Epithelial cell of proximal tubule (primary cell): ENCODE measurements around the gene ABHD10. TPM values are rescaled to one million over a fixed set of nuclear protein-coding genes. Genes with fewer than 3 reads are reported as not detected.
"Not testable (repeated sequence)": the region's sequence is repeated elsewhere in the genome, so short reads cannot be mapped to it uniquely, and the experiment has no call there.

Experiments
- DNase-seq: peaks from one replicate; pipeline ENCODE4 v3.0.0-alpha.2; 2011; ENCODE audit warnings: low read depth
- H3K4me3 ChIP-seq: 2 replicates; pipeline ENCODE4 v1.5.1; 2011; ENCODE audit warnings: low read depth, mild to moderate bottlenecking, low read length
- total RNA-seq: library from RNA; depleted of rRNA; stranded (reverse); fragments of >200 nt; gene quantifications from 2 replicates; pipeline ENCODE4 v1.2.3, GENCODE V29; 2015
- TF ChIP-seq, protein P1 (sequence below): conservative IDR thresholded peaks from 2 replicates; pipeline ENCODE4 v1.5.1; 2012; ENCODE audit warnings: low read depth, mild to moderate bottlenecking, low read length

ABHD10 gene
- total RNA-seq, 1 donor from 2014 or later: 18.2 TPM

DNA sequence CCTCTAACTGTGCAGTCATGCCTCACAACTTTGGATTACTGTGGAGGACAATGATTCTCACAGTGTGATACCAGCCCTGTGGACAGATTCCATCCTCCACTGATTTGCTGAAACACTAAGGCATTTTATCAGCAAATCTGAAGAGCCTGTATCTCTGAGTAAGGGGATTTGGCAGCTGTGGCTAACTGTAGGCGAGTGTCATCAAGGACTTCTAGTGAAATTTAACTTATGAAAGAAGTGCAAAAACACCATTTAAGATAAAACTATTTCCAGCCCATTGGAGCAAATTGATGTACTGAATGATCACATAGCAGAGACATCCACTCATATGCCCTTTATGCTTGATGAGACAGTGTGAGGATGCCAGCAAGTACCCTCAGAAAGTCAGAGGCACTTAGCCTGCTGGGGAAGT lies 41.9 kb downstream of the ABHD10 start:
- no peak overlapping the region for H3K4me3 ChIP-seq
- no peak for DNase-seq
- TF ChIP-seq, protein P1, sequence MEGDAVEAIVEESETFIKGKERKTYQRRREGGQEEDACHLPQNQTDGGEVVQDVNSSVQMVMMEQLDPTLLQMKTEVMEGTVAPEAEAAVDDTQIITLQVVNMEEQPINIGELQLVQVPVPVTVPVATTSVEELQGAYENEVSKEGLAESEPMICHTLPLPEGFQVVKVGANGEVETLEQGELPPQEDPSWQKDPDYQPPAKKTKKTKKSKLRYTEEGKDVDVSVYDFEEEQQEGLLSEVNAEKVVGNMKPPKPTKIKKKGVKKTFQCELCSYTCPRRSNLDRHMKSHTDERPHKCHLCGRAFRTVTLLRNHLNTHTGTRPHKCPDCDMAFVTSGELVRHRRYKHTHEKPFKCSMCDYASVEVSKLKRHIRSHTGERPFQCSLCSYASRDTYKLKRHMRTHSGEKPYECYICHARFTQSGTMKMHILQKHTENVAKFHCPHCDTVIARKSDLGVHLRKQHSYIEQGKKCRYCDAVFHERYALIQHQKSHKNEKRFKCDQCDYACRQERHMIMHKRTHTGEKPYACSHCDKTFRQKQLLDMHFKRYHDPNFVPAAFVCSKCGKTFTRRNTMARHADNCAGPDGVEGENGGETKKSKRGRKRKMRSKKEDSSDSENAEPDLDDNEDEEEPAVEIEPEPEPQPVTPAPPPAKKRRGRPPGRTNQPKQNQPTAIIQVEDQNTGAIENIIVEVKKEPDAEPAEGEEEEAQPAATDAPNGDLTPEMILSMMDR: no peak

DNA sequence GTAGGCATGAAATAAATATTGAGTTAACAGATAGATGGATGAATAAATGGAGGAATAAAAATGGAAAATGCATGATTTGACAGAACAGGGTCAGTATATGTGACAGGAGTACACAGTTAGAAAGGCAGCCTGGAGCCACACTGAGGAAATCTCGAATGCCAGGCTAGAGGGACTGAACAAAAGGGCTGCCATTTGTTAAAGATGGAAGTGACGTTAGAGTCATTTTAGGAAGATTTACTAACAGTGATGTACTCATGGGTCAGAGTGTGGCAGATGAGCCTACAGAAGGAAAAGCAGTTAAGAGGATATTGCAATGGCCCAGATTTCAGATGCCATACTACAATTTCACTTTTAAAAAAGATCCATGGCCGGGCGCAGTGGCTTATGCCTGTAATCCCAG lies 48.3 kb downstream of the ABHD10 start:
- H3K4me3 ChIP-seq: no peak overlapping the region
- no peak for DNase-seq
- TF ChIP-seq, protein P1: no peak

DNA sequence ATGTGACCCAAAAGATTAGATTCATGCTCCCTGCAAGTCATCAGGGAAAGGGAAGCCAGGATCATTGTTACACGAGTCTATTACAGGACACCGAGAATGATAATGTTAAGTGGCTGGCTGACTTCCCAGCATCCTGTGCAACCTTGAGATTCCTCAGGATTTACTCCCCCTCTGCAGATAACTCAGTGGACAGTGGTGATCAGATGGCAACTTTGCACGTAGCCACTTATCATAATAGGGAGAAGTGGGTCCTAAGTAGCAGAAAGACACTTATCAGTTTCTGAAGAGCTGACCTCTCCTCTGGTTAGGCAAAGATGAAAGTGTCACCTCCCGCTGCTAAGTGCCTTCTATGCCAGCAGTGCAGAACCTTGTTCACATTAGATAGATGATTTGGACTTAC lies 49.0 kb downstream of the ABHD10 start:
- DNase-seq: no peak

DNA sequence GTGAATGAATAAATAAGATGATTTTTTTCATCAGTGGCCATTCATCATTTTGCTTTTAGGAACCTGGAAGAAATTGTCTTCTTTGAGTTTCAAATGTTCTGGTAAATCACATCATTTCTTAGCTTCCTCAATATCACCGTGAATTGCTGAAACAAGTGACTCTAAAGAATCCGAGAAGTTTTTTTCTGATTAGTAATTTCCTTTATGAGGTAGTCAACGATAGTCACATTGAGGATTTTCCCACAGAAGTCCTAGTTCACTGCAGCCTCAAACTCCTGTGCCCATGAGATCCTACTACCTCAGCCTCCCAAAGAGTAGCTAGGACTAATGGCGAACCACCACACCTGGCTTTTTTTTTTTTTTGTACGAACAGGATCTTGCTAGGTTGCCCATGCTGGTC lies 52.1 kb downstream of the ABHD10 start:
- DNase-seq: no peak
- TF ChIP-seq, protein P1: no peak
- H3K4me3 ChIP-seq: no peak overlapping the region

More for the DNA sequence above, 49.0 kb downstream of the ABHD10 start:
- H3K4me3 ChIP-seq: no peak overlapping the region
- TF ChIP-seq, protein P1: no peak

DNA sequence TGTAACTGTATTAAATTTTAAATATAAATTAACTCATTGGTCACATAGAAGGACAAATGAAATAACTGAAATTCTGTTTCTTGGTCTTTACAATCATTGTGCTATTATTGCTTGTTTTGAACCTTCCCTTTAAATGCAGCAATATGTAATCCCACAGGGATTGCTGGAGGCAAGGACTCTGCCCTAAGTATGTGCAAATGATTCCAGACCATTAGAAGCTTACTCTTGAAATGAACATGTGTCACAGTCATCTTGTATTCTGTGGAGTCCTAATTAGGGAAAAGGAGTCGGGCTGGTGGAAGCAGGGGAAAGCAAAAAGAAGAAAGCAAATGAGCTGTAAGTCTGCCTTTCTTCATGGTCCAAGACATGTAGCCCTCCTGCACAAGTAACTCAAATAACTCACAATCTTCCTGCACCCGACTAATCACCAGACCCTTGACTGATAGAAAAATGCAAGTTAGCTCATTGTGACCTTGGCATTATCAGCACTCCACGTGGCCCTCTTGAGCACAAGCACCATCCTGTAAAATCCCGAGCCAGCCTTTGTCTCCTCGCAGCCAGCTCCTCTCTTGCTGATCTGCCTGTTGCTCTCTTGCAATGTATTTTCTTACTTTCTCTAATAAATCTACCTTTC lies 53.4 kb downstream of the ABHD10 start:
- TF ChIP-seq, protein P1: no peak
- no peak overlapping the region for H3K4me3 ChIP-seq
- DNase-seq: no peak

DNA sequence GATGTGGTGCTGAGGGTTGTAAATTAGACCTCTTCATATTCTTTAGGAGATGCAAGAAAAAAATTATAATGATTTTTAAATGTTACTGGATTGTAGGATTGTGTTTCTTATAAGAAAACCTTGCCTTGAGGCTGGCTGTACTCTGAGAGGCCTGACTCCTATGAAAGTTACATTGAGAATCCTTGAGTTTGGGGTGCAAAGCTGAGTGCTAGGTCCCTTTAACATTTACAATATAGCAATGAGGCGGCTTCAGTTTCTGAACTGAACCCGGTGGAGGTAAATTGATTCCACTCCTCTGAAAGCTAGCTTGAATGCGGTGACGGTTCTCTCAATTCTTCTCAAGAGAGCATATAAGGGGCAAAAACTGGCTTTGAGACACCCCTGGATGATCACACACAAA lies 55.6 kb downstream of the ABHD10 start, which contains the start of gene TMPRSS7:
TMPRSS7 (plus strand) TSS at position 301 of the 400 bp plus-strand sequence. CDS start 110 bp downstream, outside the sequence.
- no peak within 1 kb of the TSS for H3K4me3 ChIP-seq
- DNase-seq: no peak
- TF ChIP-seq, protein P1: no peak

DNA sequence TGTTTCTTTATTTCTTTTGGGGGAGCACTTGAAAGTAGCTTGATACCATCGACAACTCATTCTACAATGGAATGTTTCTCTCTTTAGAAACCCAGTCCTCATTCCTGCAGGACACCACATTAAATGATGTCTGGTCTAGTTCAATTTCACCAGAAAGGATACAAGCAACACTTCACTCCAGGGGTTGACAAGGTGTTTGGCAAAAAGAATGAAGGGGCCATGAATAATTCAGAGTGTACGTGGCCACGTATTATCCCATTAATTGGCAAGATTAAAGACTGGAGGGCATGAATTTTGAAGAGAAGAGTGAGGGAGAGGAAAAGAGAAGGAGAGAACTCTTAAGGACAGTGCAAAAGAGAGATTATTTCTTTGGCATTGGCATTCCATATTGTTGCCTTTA lies 56.4 kb downstream of the ABHD10 start:
- TF ChIP-seq, protein P1: no peak
- no peak overlapping the region for H3K4me3 ChIP-seq
- no peak for DNase-seq

DNA sequence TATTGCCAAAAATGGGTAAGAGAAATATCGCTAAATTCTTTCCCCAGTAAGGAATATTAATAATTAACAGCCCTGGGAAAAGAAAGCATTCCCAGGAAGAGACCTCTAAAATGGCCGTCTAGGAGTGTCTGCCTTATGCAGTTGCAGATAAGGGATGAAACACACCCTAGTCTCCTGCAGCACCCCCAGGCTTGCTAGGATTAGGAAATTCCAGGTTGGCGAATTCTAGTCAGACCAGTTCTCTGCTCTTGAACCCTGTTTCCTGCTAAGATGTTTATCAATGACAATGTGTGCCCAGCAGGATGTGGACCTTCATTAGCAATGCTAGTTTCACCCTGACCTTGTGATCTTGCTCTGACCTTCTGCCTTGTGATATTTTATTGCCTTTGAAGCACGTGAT lies 58.4 kb downstream of the ABHD10 start:
- not testable (repeated sequence) for H3K4me3 ChIP-seq

More for the DNA sequence above, 58.4 kb downstream of the ABHD10 start:
- DNase-seq: not testable (repeated sequence)
